ENCODE data around the gene RND2.
"Not testable (repeated sequence)": the region's sequence is repeated elsewhere in the genome, so short reads cannot be mapped to it uniquely, and the experiment has no call there.

Gene RND2, protein sequence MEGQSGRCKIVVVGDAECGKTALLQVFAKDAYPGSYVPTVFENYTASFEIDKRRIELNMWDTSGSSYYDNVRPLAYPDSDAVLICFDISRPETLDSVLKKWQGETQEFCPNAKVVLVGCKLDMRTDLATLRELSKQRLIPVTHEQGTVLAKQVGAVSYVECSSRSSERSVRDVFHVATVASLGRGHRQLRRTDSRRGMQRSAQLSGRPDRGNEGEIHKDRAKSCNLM

DNA sequence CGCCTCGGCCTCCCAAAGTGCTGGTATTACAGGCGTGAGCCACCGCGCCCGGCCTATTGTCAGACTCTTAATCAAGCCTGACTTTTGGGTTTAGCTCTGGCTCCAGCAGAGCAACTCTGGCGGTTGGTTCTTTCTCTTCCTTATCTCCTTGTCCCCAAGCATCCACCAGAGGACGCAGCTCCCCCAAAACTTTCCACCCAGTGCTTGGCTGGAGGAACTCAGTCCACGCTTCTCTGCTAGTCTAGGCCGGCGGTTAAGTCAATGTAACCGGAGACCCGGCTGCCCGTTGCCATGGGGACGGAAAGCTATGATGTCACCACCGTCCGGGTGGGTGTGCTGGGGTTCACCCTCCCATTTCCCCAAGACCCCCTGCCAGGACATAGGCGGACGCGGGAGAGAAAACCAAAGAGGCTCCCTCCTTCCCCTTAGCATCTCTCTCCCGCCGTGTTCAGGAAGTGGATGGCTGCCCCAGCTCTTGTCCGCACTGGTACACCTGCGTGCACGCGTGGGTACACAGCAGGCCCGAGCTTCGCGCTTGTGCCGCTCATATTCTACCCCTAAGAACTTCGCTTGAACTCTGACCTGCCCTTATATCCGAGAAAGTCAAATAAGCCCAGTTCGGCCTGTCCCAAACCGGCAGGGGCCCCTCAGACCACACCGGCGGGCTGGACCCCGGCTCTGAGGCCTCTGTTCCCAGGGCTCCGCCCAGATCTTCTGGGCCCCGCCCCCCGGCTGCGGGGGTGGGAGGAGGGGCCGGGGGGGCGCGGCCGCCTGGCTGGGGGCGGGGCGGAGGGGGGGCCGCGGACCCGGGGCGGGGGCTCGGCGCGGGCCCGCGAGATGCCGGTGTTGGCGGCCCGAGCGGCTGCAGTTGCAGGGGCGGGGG, at the start of gene RND2:
Gene RND2, plus strand, starts transcription at position 825 of the 883 bp plus-strand sequence. CDS start 117 bp downstream, outside the sequence.
- TF ChIP-seq, protein P1, sequence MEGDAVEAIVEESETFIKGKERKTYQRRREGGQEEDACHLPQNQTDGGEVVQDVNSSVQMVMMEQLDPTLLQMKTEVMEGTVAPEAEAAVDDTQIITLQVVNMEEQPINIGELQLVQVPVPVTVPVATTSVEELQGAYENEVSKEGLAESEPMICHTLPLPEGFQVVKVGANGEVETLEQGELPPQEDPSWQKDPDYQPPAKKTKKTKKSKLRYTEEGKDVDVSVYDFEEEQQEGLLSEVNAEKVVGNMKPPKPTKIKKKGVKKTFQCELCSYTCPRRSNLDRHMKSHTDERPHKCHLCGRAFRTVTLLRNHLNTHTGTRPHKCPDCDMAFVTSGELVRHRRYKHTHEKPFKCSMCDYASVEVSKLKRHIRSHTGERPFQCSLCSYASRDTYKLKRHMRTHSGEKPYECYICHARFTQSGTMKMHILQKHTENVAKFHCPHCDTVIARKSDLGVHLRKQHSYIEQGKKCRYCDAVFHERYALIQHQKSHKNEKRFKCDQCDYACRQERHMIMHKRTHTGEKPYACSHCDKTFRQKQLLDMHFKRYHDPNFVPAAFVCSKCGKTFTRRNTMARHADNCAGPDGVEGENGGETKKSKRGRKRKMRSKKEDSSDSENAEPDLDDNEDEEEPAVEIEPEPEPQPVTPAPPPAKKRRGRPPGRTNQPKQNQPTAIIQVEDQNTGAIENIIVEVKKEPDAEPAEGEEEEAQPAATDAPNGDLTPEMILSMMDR (conservative IDR thresholded peaks at IDR 0.05): no peak
- TF ChIP-seq ZFX (IDR thresholded peaks at IDR 0.05): no peak
- H3K27ac ChIP-seq: no peak within 1 kb of the TSS

DNA sequence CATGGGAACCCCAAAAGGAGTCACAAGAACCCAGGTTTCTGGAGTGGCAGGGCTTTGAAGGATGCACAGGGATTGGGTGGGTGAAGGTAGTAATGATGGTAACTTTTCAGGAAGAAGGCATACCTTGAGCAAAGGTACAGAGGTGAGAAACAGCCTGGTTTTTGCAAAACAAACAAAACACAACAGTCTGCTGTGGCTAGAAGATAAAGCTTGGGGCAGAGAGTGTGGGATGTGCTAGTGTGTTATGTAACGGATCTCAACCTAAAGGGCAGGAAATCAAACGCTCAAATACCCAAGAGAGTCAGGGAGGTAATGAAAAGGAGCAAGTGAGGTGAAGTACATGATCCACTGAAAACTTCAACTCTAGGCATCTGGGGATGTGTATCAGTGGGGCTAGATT, 49.8 kb upstream of the RND2 start:
- no peak overlapping the region for H3K27ac ChIP-seq
- TF ChIP-seq, protein P1 (conservative IDR thresholded peaks at IDR 0.05): no peak
- no peak for TF ChIP-seq ZFX (IDR thresholded peaks at IDR 0.05)

DNA sequence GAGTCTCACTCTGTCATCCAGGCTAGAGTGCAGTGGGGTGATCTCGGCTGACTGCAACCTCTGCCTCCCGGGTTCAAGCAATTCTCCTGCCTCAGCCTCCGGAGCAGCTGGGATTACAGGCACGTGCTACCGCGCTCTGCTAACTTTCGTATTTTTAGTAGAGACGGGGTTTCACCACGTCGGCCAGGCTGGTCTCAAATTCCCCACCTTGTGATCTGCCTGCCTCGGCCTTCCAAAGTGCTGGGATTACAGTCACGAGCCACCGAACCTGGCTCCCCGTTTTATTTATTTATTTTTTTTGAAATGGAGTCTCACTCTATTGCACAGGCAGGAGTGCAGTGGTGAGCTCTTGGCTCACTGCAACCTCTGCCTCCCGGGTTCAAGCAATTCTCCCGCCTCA, 49.3 kb upstream of the RND2 start:
- H3K27ac ChIP-seq: not testable (repeated sequence)

DNA sequence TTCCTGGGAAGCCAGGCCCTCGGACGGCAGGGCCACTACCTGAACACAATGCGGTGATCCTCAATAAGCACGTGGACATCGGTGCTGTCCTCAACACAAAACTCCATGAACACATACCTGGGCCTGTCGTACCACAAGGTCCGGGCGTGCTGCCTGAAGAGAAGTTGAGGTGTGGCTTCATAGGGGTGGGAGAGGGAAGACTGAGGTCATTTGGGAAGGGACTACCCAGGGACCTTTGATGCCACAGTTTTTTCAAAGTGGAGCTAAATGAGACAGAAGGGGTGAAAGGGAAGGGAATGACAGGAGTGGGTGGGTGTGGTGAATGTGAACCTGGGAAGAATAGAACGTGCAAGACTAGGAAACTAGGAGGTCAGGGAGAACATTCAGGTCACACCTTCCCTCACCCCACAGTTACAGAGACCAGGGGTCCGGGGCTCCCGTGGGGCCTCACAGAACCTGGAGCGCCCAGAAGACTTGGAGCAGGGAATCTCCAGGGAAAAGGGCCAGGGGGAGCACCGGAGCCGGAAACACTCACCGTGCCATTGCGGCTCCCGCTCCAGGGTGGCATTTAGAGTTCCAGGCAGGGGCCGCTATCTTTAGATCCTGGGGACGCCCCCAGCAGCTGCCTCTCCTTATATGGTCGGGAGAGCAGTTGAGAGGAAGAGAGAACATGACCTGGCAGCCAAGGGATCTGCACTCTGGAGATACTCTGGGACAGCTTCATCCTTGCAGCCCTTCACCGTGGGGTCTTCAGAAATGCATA, 45.3 kb upstream of the RND2 start, which contains the start of gene PTGES3L:
Gene PTGES3L, minus strand, starts transcription at position 570 of the 763 bp plus-strand sequence. Its CDS starts 27 bp downstream, at position 543.
- TF ChIP-seq ZFX (IDR thresholded peaks at IDR 0.05): no peak
- TF ChIP-seq, protein P1 (conservative IDR thresholded peaks at IDR 0.05): no peak
- peak within 1 kb of the TSS; percentile 98 for H3K27ac ChIP-seq

DNA sequence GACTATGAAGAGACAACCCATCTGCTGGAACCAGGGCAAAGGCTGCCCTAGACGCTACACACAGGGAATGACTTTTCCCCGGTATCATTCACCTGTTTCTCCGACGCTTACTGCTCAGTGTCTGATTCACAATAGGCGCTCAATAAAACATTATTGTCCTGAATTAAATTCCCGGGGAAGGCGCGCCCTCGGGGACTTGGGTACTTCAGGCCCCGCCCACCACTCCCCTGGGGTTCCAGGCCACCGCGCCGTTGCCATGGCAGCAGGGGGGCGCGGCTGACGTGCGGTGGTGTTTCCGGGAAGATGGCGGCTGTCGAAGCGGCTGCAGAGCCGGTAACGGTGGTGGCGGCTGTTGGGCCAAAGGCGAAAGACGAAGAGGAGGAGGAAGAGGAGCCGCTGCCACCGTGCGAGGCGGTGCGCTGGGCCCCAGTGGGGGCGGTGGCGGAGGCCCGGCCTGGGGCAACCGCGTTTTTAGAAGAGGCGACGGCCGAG, 44.7 kb upstream of the RND2 start, which contains the start of gene RUNDC1:
Gene RUNDC1, plus strand, starts transcription at position 292 of the 492 bp plus-strand sequence. Its CDS starts 12 bp downstream, at position 304.
- no peak for TF ChIP-seq ZFX (IDR thresholded peaks at IDR 0.05)
- TF ChIP-seq, protein P1 (conservative IDR thresholded peaks at IDR 0.05): no peak
- peak within 1 kb of the TSS; percentile 98 for H3K27ac ChIP-seq

DNA sequence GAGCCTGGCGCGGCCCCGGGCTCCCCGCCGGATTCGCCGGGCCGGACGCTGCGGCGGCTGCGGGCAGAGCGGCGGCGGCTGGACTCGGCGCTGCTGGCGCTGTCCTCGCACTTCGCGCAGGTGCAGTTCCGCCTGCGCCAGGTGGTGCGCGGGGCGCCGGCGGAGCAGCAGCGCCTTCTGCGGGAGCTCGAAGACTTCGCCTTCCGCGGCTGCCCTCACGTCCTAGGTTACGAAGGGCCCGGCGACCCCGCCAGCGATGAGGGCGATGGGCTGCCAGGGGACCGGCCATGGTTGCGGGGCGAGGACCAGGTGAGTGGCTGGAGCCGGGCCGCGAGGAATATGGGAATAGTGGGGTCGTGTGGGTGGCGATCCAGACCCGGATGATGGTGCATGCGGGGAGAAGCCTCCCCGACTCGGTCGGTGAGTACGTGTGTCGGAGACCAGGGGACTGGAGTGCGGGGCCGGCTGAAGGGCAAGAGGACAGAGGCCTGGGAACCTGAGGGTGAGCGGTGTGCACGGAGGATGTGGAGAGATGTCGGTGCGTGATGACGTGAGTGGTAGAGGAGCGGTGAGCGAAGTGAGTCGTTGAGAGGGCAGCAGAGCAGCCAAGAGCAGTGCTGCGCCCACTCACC, 44.1 kb upstream of the RND2 start:
- H3K27ac ChIP-seq: peak overlapping the region; percentile 98
- TF ChIP-seq, protein P1 (conservative IDR thresholded peaks at IDR 0.05): no peak; the same call in 1 of the 2 replicates
- TF ChIP-seq ZFX (IDR thresholded peaks at IDR 0.05): peak; percentile 84; the same call in 1 of the 2 replicates

DNA sequence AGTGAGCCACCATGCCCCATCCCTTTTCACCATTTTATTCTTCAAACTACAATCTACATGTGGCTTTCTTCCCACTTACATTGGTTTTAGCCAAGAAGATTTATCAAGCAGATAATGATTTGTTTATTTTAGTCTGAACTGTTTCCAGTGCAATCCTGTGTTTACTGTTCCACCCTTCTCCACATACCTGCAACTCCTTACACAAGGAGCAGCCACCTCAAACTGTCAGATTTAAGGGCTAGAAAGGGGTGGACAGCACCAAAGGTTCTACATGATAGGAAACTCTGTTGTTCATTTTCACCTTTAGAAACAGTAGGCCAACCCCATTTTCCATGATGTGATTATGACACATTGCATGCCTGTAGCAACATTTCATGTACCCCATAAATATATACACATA, 42.8 kb upstream of the RND2 start:
- H3K27ac ChIP-seq: peak overlapping the region; percentile 98
- TF ChIP-seq ZFX (IDR thresholded peaks at IDR 0.05): no peak
- TF ChIP-seq, protein P1 (conservative IDR thresholded peaks at IDR 0.05): no peak
